ENCODE data around the gene PRMT9. TPM values are rescaled to one million over a fixed set of nuclear protein-coding genes. Genes with fewer than 3 reads are reported as not detected.
A peak's percentile ranks its signal among the peaks of the same experiment; 100 is the strongest.

PRMT9 gene
- total RNA-seq, 1 experiment from 2014 or later: 8.6 TPM

DNA sequence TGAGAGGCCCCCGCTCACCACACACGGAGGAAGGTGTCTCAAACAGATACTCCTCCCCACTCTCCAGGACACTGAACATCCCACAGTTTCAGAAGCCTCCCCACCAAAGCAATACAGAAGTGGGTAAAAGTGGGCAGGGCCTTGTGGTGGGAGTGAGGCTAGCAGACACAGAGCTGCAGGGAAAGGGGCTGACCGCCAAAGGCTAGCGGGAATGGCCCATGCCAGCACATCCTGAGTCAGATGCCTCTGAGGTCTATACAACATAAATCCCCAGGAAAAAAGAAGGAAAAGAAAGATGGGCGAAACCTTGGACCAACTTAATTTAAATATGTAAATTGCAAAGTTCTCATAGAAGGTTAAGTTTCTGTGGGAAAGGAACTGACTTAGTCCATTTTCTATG, 26.0 kb upstream of the PRMT9 start:
- no peaks in the 10 kb centered on the region for H3K27me3 Mint-ChIP-seq (ENCODE audit: insufficient read depth, unreplicated experiment)
- H3K4me3 Mint-ChIP-seq (ENCODE audit: unreplicated experiment): no peak overlapping the region
- H3K27me3 ChIP-seq (replicated peaks; ENCODE audit: control insufficient read depth, insufficient read depth, low read length): no peaks in the 10 kb centered on the region
- H3K4me1 Mint-ChIP-seq (ENCODE audit: low read depth, unreplicated experiment): peaks cover 7% of the 10 kb centered on the region
- DNase-seq: no peak
- POLR2A ChIA-PET: no interaction called here
- TF ChIP-seq, protein P1, sequence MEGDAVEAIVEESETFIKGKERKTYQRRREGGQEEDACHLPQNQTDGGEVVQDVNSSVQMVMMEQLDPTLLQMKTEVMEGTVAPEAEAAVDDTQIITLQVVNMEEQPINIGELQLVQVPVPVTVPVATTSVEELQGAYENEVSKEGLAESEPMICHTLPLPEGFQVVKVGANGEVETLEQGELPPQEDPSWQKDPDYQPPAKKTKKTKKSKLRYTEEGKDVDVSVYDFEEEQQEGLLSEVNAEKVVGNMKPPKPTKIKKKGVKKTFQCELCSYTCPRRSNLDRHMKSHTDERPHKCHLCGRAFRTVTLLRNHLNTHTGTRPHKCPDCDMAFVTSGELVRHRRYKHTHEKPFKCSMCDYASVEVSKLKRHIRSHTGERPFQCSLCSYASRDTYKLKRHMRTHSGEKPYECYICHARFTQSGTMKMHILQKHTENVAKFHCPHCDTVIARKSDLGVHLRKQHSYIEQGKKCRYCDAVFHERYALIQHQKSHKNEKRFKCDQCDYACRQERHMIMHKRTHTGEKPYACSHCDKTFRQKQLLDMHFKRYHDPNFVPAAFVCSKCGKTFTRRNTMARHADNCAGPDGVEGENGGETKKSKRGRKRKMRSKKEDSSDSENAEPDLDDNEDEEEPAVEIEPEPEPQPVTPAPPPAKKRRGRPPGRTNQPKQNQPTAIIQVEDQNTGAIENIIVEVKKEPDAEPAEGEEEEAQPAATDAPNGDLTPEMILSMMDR (IDR thresholded peaks at IDR 0.05; ENCODE audit: insufficient read depth in 1 of 2, low read depth in 1 of 2, low read length in 1 of 2, severe bottlenecking in 1 of 2, unreplicated experiment in 1 of 2): no peak
- H3K4me1 ChIP-seq: no peaks in the 10 kb centered on the region
- peaks cover 5% of the 10 kb centered on the region for H3K36me3 Mint-ChIP-seq (ENCODE audit: insufficient read depth, unreplicated experiment)
- no peaks in the 10 kb centered on the region for H3K36me3 ChIP-seq (ENCODE audit: control insufficient read depth, insufficient read depth, low read length)
- no TSS peak for BruUV-seq (replicated peaks)
- no peaks in the 10 kb centered on the region for H3K9me3 Mint-ChIP-seq (ENCODE audit: unreplicated experiment)
- no peaks in the 10 kb centered on the region for H3K9me3 ChIP-seq
- no peak overlapping the region for H3K27ac Mint-ChIP-seq (ENCODE audit: unreplicated experiment)
- H3K4me3 ChIP-seq (ENCODE audit: low read depth, low read length): no peak overlapping the region
- CTCF ChIA-PET: interaction anchor here (1.9 kb wide), 1 partner anchor 157 kb away, joined by 11 read pairs; no protein-coding TSS in a partner anchor
- intact Hi-C loops (cut with micrococcal nuclease; ENCODE audit: unreplicated experiment): no loop called here

GRCh38 chr4:147707892-147708672, 24.1 kb upstream of the PRMT9 start:
- Mint-ChIP-seq H3K27ac (ENCODE audit: unreplicated experiment) (no peak overlapping the region), H3K36me3 (ENCODE audit: insufficient read depth, unreplicated experiment) (peaks cover 5% of the 10 kb centered on the region), H3K4me3 (ENCODE audit: unreplicated experiment) (no peak overlapping the region), H3K9me3 (ENCODE audit: unreplicated experiment) (no peaks in the 10 kb centered on the region), H3K4me1 (ENCODE audit: low read depth, unreplicated experiment) (peaks cover 7% of the 10 kb centered on the region), H3K27me3 (ENCODE audit: insufficient read depth, unreplicated experiment) (no peaks in the 10 kb centered on the region)
- H3K4me1 ChIP-seq: no peaks in the 10 kb centered on the region
- intact Hi-C loops (cut with micrococcal nuclease; ENCODE audit: unreplicated experiment): loop anchor here (1.0 kb wide), 2 partner anchors 23 to 158 kb away; no protein-coding TSS in a partner anchor
- ChIA-PET POLR2A (no interaction called here), CTCF (interaction anchor here (0.9 to 1.9 kb wide), 2 partner anchors 24 to 159 kb away, joined by 3 to 11 read pairs; partner anchors contain the start of gene PRMT9)
- no peaks in the 10 kb centered on the region for H3K27me3 ChIP-seq (replicated peaks; ENCODE audit: control insufficient read depth, insufficient read depth, low read length)
- TF ChIP-seq, protein P1 (IDR thresholded peaks at IDR 0.05; ENCODE audit: insufficient read depth in 1 of 2, low read depth in 1 of 2, low read length in 1 of 2, severe bottlenecking in 1 of 2, unreplicated experiment in 1 of 2): peak; percentile 71 to 81
- no peaks in the 10 kb centered on the region for H3K36me3 ChIP-seq (ENCODE audit: control insufficient read depth, insufficient read depth, low read length)
- H3K9me3 ChIP-seq: no peaks in the 10 kb centered on the region
- no TSS peak for BruUV-seq (replicated peaks)
- peak in 1 of 2 experiments; percentile 56 for DNase-seq
- H3K4me3 ChIP-seq (ENCODE audit: low read depth, low read length): no peak overlapping the region

- no peaks in the 10 kb centered on the region for H3K27me3 Mint-ChIP-seq (ENCODE audit: insufficient read depth, unreplicated experiment)
- no peaks in the 10 kb centered on the region for H3K9me3 Mint-ChIP-seq (ENCODE audit: unreplicated experiment)
- TF ChIP-seq, protein P1 (IDR thresholded peaks at IDR 0.05; ENCODE audit: insufficient read depth in 1 of 2, low read depth in 1 of 2, low read length in 1 of 2, severe bottlenecking in 1 of 2, unreplicated experiment in 1 of 2): no peak
- Histone ChIP-seq H3K36me3 (ENCODE audit: control insufficient read depth, insufficient read depth, low read length) (no peaks in the 10 kb centered on the region), H3K9me3 (no peaks in the 10 kb centered on the region), H3K4me1 (no peaks in the 10 kb centered on the region), H3K27me3 (replicated peaks; ENCODE audit: control insufficient read depth, insufficient read depth, low read length) (no peaks in the 10 kb centered on the region), H3K4me3 (ENCODE audit: low read depth, low read length) (no peak overlapping the region)
- no peak overlapping the region for H3K4me3 Mint-ChIP-seq (ENCODE audit: unreplicated experiment)
- ChIA-PET POLR2A (no interaction called here), CTCF (no interaction called here)
- peaks cover 5% of the 10 kb centered on the region for H3K36me3 Mint-ChIP-seq (ENCODE audit: insufficient read depth, unreplicated experiment)
- H3K4me1 Mint-ChIP-seq (ENCODE audit: low read depth, unreplicated experiment): peaks cover 7% of the 10 kb centered on the region
- H3K27ac Mint-ChIP-seq (ENCODE audit: unreplicated experiment): no peak overlapping the region
- DNase-seq: no peak
- BruUV-seq (replicated peaks): no TSS peak
- intact Hi-C loops (cut with micrococcal nuclease; ENCODE audit: unreplicated experiment): no loop called here
Measured at GRCh38 chr4:147704846-147705245, 20.9 kb upstream of the PRMT9 start.
